ENCODE data around the gene KRT27.
"Not testable (repeated sequence)": the region's sequence is repeated elsewhere in the genome, so short reads cannot be mapped to it uniquely, and the experiment has no call there.

KRT27 gene

GRCh38 chr17:40755231-40755630 lies 27.1 kb downstream of the KRT27 start, which contains the start of gene KRT25:
Gene KRT25 (minus strand): TSS chr17:40755331. CDS start chr17:40755271, 60 bp downstream.
- TF ChIP-seq CTCF (IDR thresholded peaks at IDR 0.05; ENCODE audit: low read depth, low read length): no peak
- no peak within 1 kb of the TSS for H3K4me3 ChIP-seq (ENCODE audit: low read depth, low read length)

- no peak overlapping the region for H3K4me3 ChIP-seq (ENCODE audit: low read depth, low read length)
- TF ChIP-seq CTCF (IDR thresholded peaks at IDR 0.05; ENCODE audit: low read depth, low read length): no peak
These were observed 28.5 kb downstream of the KRT27 start for GRCh38 chr17:40753804-40754203.

GRCh38 chr17:40751065-40751464 lies 31.3 kb downstream of the KRT27 start:
- TF ChIP-seq CTCF (IDR thresholded peaks at IDR 0.05; ENCODE audit: low read depth, low read length): no peak
- H3K4me3 ChIP-seq (ENCODE audit: low read depth, low read length): no peak overlapping the region

- TF ChIP-seq CTCF (IDR thresholded peaks at IDR 0.05; ENCODE audit: low read depth, low read length): no peak
- no peak overlapping the region for H3K4me3 ChIP-seq (ENCODE audit: low read depth, low read length)
These were observed 32.0 kb downstream of the KRT27 start for GRCh38 chr17:40750391-40750790.

- H3K4me3 ChIP-seq (ENCODE audit: low read depth, low read length): not testable (repeated sequence)
These were observed 33.7 kb downstream of the KRT27 start for GRCh38 chr17:40748666-40749065.

GRCh38 chr17:40738553-40738952 lies 43.8 kb downstream of the KRT27 start:
- TF ChIP-seq CTCF (IDR thresholded peaks at IDR 0.05; ENCODE audit: low read depth, low read length): no peak
- no peak overlapping the region for H3K4me3 ChIP-seq (ENCODE audit: low read depth, low read length)

GRCh38 chr17:40735016-40735415 lies 47.3 kb downstream of the KRT27 start:
- H3K4me3 ChIP-seq (ENCODE audit: low read depth, low read length): no peak overlapping the region
- TF ChIP-seq CTCF (IDR thresholded peaks at IDR 0.05; ENCODE audit: low read depth, low read length): no peak

- no peak for TF ChIP-seq CTCF (IDR thresholded peaks at IDR 0.05; ENCODE audit: low read depth, low read length)
- no peak overlapping the region for H3K4me3 ChIP-seq (ENCODE audit: low read depth, low read length)
These were observed 48.3 kb downstream of the KRT27 start for GRCh38 chr17:40734018-40734417.
